Esophagus squamous epithelium (tissue), 5 donors: ENCODE data around the gene TARM1. TPM values are rescaled to one million over a fixed set of nuclear protein-coding genes. Genes with fewer than 3 reads are reported as not detected.
"Not testable (repeated sequence)": the region's sequence is repeated elsewhere in the genome, so short reads cannot be mapped to it uniquely, and the experiment has no call there.

Experiments
- DNase-seq: peaks from one replicate; lab custom pipeline; 2025; lab: John Stamatoyannopoulos, UW
- H3K27ac ChIP-seq, 4 donors: fragments of 200-600 bp; sonication (generic); one replicate each; pipeline ENCODE4 v1.5.1; 2016 to 2019; ENCODE audit warnings: mild to moderate bottlenecking in 1 of 4
- H3K27me3 ChIP-seq, 4 donors: fragments of 200-600 bp; sonication (generic); 1 replicate in 3 of 4; 2 replicates in 1 of 4; pipeline versions ENCODE4 v1.5.1 to v1.6.0; 2017 to 2021; ENCODE audit warnings: antibody characterized with exemption in 1 of 4
- H3K36me3 ChIP-seq, 3 donors: fragments of 200-600 bp; sonication (generic); one replicate each; pipeline ENCODE4 v1.5.1; 2016 to 2019
- H3K4me1 ChIP-seq, 3 donors: fragments of 200-600 bp; sonication (generic); one replicate each; pipeline ENCODE4 v1.5.1; 2017 to 2019
- H3K4me3 ChIP-seq, 4 donors: fragments of 200-600 bp; sonication (generic); 1 replicate in 3 of 4; 2 replicates in 1 of 4; pipeline ENCODE4 v1.5.1; 2016 to 2019; ENCODE audit warnings: mild to moderate bottlenecking in 2 of 4, moderate library complexity in 1 of 4
- H3K9me3 ChIP-seq, 3 donors: fragments of 200-600 bp; sonication (generic); one replicate each; pipeline ENCODE4 v1.5.1; 2016 to 2019
- CTCF ChIP-seq, 6 experiments: fragments of 450-650 bp in 4 of 6; fragments of 200-600 bp in 2 of 6; sonication (generic) in 2 of 6; IDR thresholded peaks; one replicate each; pipeline ENCODE4 v1.5.1; 2016 to 2019; ENCODE audit warnings: antibody characterized with exemption in 6 of 6, mild to moderate bottlenecking in 4 of 6, moderate library complexity in 4 of 6
- POLR2A ChIP-seq, 4 donors: fragments of 450-650 bp; IDR thresholded peaks; one replicate each; pipeline ENCODE4 v1.6.1; 2017; ENCODE audit warnings: antibody characterized with exemption in 4 of 4, mild to moderate bottlenecking in 4 of 4, moderate library complexity in 3 of 4
- WGBS, 2 donors: methylation state at CpG; one replicate each; pipeline ENCODE4 v1.1.5; 2018; 5-methylcytosine and 5-hydroxymethylcytosine counted together
- intact Hi-C: fragments of 100-400 bp; cut with DNase I; formaldehyde crosslinking; loops from one replicate; pipeline ENCODE4 v1.15.0; 2022
- total RNA-seq, 4 donors: library from RNA; depleted of rRNA; stranded (reverse); fragments of >200 nt; gene quantifications; one replicate each; pipeline ENCODE4 v1.1.0, GENCODE V29; 2016
- donor health status: DM: yes; HTN: yes; CAD: no.

Gene TARM1
- total RNA-seq, 4 donors from 2014 or later = not detected

GRCh38 chr19:54041969-54042606 is 39.1 kb downstream of the TARM1 start:
- Histone ChIP-seq H3K27me3 (peaks cover 0 to 36% (median 0%) of the 10 kb centered on the region in 4 donors), H3K4me1 (no peaks in the 10 kb centered on the region), H3K36me3 (no peaks in the 10 kb centered on the region), H3K27ac (no peak overlapping the region), H3K4me3 (no peak overlapping the region), H3K9me3 (no peaks in the 10 kb centered on the region)
- TF ChIP-seq POLR2A (IDR thresholded peaks at IDR 0.05) (no peak), CTCF (IDR thresholded peaks at IDR 0.05) (no peak)
- WGBS, 2 donors = 56 to 61% methylated on average over 9 of the region's 9 CpGs
- no peak for DNase-seq
- intact Hi-C loops = no loop called here

- no peak overlapping the region for H3K27ac ChIP-seq
- no peaks in the 10 kb centered on the region for H3K36me3 ChIP-seq
- no peak overlapping the region for H3K4me3 ChIP-seq
- TF ChIP-seq POLR2A (IDR thresholded peaks at IDR 0.05) (no peak), CTCF (IDR thresholded peaks at IDR 0.05) (no peak)
- peaks cover 0 to 26% (median 0%) of the 10 kb centered on the region in 4 donors for H3K27me3 ChIP-seq
- H3K9me3 ChIP-seq = no peaks in the 10 kb centered on the region
- WGBS, 2 donors = 57 to 81% methylated on average over 4 of the region's 4 CpGs
- intact Hi-C loops = no loop called here
- no peaks in the 10 kb centered on the region for H3K4me1 ChIP-seq
- DNase-seq = no peak
Observed at GRCh38 chr19:54040003-54040402, 41.2 kb downstream of the TARM1 start.

- H3K4me3 ChIP-seq, H3K4me1 ChIP-seq, H3K36me3 ChIP-seq, intact Hi-C loops, H3K27ac ChIP-seq, H3K9me3 ChIP-seq, DNase-seq: not testable (repeated sequence)
- WGBS, 2 donors = 36 to 63% methylated on average over 3 to 5 of the region's 5 CpGs
- H3K27me3 ChIP-seq = peaks cover 0 to 14% (median 0%) of the 10 kb centered on the region in 4 donors
Observed at GRCh38 chr19:54036542-54036941, 44.6 kb downstream of the TARM1 start.

GRCh38 chr19:54035215-54036178 is 45.7 kb downstream of the TARM1 start:
- TF ChIP-seq POLR2A (IDR thresholded peaks at IDR 0.05) (no peak), CTCF (IDR thresholded peaks at IDR 0.05) (no peak)
- Histone ChIP-seq H3K9me3 (no peaks in the 10 kb centered on the region), H3K4me1 (no peaks in the 10 kb centered on the region), H3K36me3 (no peaks in the 10 kb centered on the region), H3K27me3 (peaks cover 0 to 24% (median 0%) of the 10 kb centered on the region in 4 donors), H3K4me3 (no peak overlapping the region), H3K27ac (no peak overlapping the region)
- 40 to 41% methylated on average over 4 of the region's 4 CpGs for WGBS, 2 donors
- intact Hi-C loops = no loop called here
- no peak for DNase-seq

- 39 to 41% methylated on average over 13 of the region's 13 CpGs for WGBS, 2 donors
- no peaks in the 10 kb centered on the region for H3K9me3 ChIP-seq
- no peak overlapping the region for H3K27ac ChIP-seq
- no peaks in the 10 kb centered on the region for H3K4me1 ChIP-seq
- peak overlapping the region in 1 of 4 donors; percentile 12 for H3K4me3 ChIP-seq
- DNase-seq = no peak
- intact Hi-C loops = no loop called here
- peaks cover 0 to 52% (median 0%) of the 10 kb centered on the region in 4 donors for H3K27me3 ChIP-seq
- peak in 1 of 6 experiments; percentile 14 for TF ChIP-seq CTCF (IDR thresholded peaks at IDR 0.05)
- no peak for TF ChIP-seq POLR2A (IDR thresholded peaks at IDR 0.05)
- no peaks in the 10 kb centered on the region for H3K36me3 ChIP-seq
Observed at GRCh38 chr19:54030895-54031586, 50.1 kb downstream of the TARM1 start.
